ENCODE results near the gene PLEKHG3. TPM values are rescaled to one million over a fixed set of nuclear protein-coding genes. Genes with fewer than 3 reads are reported as not detected.

PLEKHG3 gene
- total and polyA plus RNA-seq, 2 of the 13 experiments (the other 11 are each of a cell fraction or from before 2014, with no cell fraction given): 7.1 to 9.8 TPM

DNA sequence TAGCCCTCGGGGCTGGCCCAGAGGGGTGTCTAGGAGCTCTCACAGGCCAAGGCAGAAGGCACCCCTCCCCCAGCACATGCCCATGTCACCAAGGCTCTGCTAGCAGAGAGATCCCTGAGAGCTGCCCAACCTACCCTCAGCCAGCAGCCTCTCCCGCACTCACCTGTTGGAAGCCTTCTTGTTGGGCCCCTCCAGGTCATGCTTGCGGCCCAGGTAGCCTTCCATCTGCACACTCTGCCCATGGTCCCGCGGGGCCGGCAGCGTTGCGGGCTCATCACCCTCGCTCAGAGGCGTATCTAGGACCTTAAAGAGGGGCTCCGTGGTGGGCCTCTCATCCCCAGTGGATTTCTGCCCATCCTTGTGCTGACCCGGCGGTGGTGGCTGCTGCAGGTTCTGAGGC, 49.1 kb downstream of the PLEKHG3 start:
- intact Hi-C loops (cut with micrococcal nuclease; ENCODE audit: unreplicated experiment): no loop called here
- in situ Hi-C loops (cut with HindIII; ENCODE audit: extremely low pct_ligation_motif_present, low pct_unique_long_range_greater_than_20kb): no loop called here
- TF ChIP-seq TCF7 (IDR thresholded peaks at IDR 0.05; ENCODE audit: low read depth) (no peak), AGO2 (optimal IDR thresholded peaks at IDR 0.05; ENCODE audit: low read depth, low read length) (peak; percentile 31), TSC22D2 (CRISPR knock-in tag; IDR thresholded peaks at IDR 0.05; ENCODE audit: borderline replicate concordance) (no peak), ATAD3A (CRISPR knock-in tag; IDR thresholded peaks at IDR 0.05) (no peak), ZNF589 (CRISPR knock-in tag; conservative IDR thresholded peaks at IDR 0.05) (no peak)
- TF ChIP-seq, protein P1, sequence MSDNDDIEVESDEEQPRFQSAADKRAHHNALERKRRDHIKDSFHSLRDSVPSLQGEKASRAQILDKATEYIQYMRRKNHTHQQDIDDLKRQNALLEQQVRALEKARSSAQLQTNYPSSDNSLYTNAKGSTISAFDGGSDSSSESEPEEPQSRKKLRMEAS (IDR thresholded peaks at IDR 0.05): no peak
- TF ChIP-seq, protein P2, sequence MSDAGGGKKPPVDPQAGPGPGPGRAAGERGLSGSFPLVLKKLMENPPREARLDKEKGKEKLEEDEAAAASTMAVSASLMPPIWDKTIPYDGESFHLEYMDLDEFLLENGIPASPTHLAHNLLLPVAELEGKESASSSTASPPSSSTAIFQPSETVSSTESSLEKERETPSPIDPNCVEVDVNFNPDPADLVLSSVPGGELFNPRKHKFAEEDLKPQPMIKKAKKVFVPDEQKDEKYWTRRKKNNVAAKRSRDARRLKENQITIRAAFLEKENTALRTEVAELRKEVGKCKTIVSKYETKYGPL (CRISPR knock-in tag; IDR thresholded peaks at IDR 0.05): no peak
- Histone ChIP-seq H3K27me3 (ENCODE audit: control insufficient read depth in 1 of 2, insufficient read depth in 2 of 2, low read length in 2 of 2) (peaks cover 6 to 19% of the 10 kb centered on the region in 2 experiments; a peak in 4 of 5 replicates), H3K4me3 (replicated peaks in 1 of 3; ENCODE audit: insufficient read depth in 1 of 3, low read depth in 2 of 3, low read length in 3 of 3) (no peak overlapping the region), H3K36me3 (replicated peaks in 1 of 2; ENCODE audit: control insufficient read depth in 1 of 2, insufficient read depth in 2 of 2, low read length in 2 of 2) (no peaks in the 10 kb centered on the region), H3K79me2 (ENCODE audit: insufficient read depth, low read length) (no peaks in the 10 kb centered on the region), H3K4me1 (ENCODE audit: insufficient read depth, low read length) (peaks cover 13% of the 10 kb centered on the region), H4K20me1 (ENCODE audit: insufficient read depth, low read length) (no peaks in the 10 kb centered on the region), H3K4me2 (ENCODE audit: low read depth, low read length) (no peak overlapping the region), H2AFZ (ENCODE audit: low read length) (no peak overlapping the region), H3K9ac (ENCODE audit: insufficient read depth, low read depth, low read length) (no peak overlapping the region), H3K27ac (ENCODE audit: extremely low read length, insufficient read depth, low read length) (no peak overlapping the region), H3K9me3 (ENCODE audit: low read length) (no peaks in the 10 kb centered on the region)
- ChIA-PET CTCF (ENCODE audit: low intra/inter-chr PET ratio, low total read pairs) (no interaction called here), POLR2A (no interaction called here)
- FAIRE-seq: no peak
- no peak for DNase-seq (ENCODE audit: low spot score)
- WGBS (ENCODE audit: low lambda C conversion rate): 54% methylated on average over 11 of the region's 13 CpGs
- ATAC-seq: no peak
- no TSS peak for BruUV-seq (replicated peaks)

DNA sequence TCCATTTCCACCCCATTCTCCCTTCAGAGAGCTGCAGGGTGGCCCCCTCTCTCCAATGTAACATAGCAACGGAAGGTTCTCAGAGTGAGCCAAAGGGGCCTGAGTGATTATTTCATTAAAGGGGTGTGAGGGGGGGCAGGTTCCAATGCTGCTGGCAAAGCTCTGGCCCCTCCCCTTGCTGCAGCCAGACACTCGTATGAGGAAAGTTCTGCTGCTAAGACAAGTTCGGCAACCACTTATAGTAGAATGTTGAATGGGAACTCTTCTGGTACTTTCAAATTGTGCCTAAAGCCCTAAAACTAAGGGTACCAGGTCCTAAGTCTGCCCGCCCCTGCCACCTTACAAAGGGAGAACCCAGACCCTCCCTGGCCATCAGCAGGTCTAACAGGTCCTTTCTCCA, 49.8 kb downstream of the PLEKHG3 start:
- Histone ChIP-seq H3K4me3 (replicated peaks in 1 of 3; ENCODE audit: insufficient read depth in 1 of 3, low read depth in 2 of 3, low read length in 3 of 3) (no peak overlapping the region), H3K79me2 (ENCODE audit: insufficient read depth, low read length) (no peaks in the 10 kb centered on the region), H2AFZ (ENCODE audit: low read length) (no peak overlapping the region), H3K9ac (ENCODE audit: insufficient read depth, low read depth, low read length) (no peak overlapping the region), H3K27ac (ENCODE audit: extremely low read length, insufficient read depth, low read length) (no peak overlapping the region), H4K20me1 (ENCODE audit: insufficient read depth, low read length) (no peaks in the 10 kb centered on the region), H3K9me3 (ENCODE audit: low read length) (no peaks in the 10 kb centered on the region), H3K36me3 (replicated peaks in 1 of 2; ENCODE audit: control insufficient read depth in 1 of 2, insufficient read depth in 2 of 2, low read length in 2 of 2) (no peaks in the 10 kb centered on the region), H3K4me1 (ENCODE audit: insufficient read depth, low read length) (peaks cover 20% of the 10 kb centered on the region), H3K4me2 (ENCODE audit: low read depth, low read length) (no peak overlapping the region), H3K27me3 (ENCODE audit: control insufficient read depth in 1 of 2, insufficient read depth in 2 of 2, low read length in 2 of 2) (peaks cover 6 to 19% of the 10 kb centered on the region in 2 experiments; a peak in 4 of 5 replicates)
- ATAC-seq: no peak
- in situ Hi-C loops (cut with HindIII; ENCODE audit: extremely low pct_ligation_motif_present, low pct_unique_long_range_greater_than_20kb): no loop called here
- intact Hi-C loops (cut with micrococcal nuclease; ENCODE audit: unreplicated experiment): no loop called here
- ChIA-PET POLR2A (no interaction called here), CTCF (ENCODE audit: low intra/inter-chr PET ratio, low total read pairs) (no interaction called here)
- TF ChIP-seq, protein P3, sequence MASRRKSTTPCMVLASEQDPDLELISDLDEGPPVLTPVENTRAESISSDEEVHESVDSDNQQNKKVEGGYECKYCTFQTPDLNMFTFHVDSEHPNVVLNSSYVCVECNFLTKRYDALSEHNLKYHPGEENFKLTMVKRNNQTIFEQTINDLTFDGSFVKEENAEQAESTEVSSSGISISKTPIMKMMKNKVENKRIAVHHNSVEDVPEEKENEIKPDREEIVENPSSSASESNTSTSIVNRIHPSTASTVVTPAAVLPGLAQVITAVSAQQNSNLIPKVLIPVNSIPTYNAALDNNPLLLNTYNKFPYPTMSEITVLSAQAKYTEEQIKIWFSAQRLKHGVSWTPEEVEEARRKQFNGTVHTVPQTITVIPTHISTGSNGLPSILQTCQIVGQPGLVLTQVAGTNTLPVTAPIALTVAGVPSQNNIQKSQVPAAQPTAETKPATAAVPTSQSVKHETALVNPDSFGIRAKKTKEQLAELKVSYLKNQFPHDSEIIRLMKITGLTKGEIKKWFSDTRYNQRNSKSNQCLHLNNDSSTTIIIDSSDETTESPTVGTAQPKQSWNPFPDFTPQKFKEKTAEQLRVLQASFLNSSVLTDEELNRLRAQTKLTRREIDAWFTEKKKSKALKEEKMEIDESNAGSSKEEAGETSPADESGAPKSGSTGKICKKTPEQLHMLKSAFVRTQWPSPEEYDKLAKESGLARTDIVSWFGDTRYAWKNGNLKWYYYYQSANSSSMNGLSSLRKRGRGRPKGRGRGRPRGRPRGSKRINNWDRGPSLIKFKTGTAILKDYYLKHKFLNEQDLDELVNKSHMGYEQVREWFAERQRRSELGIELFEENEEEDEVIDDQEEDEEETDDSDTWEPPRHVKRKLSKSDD (CRISPR knock-in tag; IDR thresholded peaks at IDR 0.05; ENCODE audit: low read depth): no peak
- TF ChIP-seq KLF12 (CRISPR knock-in tag; IDR thresholded peaks at IDR 0.05; ENCODE audit: borderline replicate concordance) (no peak), ZNF12 (CRISPR knock-in tag; IDR thresholded peaks at IDR 0.05) (peak; percentile 87)
- BruUV-seq (replicated peaks): no TSS peak
- DNase-seq (ENCODE audit: low spot score): no peak
- WGBS (ENCODE audit: low lambda C conversion rate): 61% methylated on average over 3 of the region's 4 CpGs
- FAIRE-seq: no peak
